ENCODE data around the gene NECTIN4. TPM values are rescaled to one million over a fixed set of nuclear protein-coding genes. Genes with fewer than 3 reads are reported as not detected.

The NECTIN4 gene
- total RNA-seq, 4 donors from 2014 or later = not detected

- no peak for DNase-seq (ENCODE audit: low spot score in 2 of 2)
- no peaks in the 10 kb centered on the region for H3K4me1 ChIP-seq
- WGBS, 2 donors = 92% methylated on average over 4 of the region's 4 CpGs
- H3K36me3 ChIP-seq = no peaks in the 10 kb centered on the region
- H3K27me3 ChIP-seq = peaks cover 0 to 38% of the 10 kb centered on the region in 2 donors
- H3K4me3 ChIP-seq = no peak overlapping the region
- H3K9me3 ChIP-seq = no peaks in the 10 kb centered on the region
- H3K27ac ChIP-seq = no peak overlapping the region
- no peak for TF ChIP-seq CTCF (IDR thresholded peaks at IDR 0.05)
- no peak for TF ChIP-seq EP300 (IDR thresholded peaks at IDR 0.05)
- TF ChIP-seq POLR2A (IDR thresholded peaks at IDR 0.05) = no peak
These were observed 27.9 kb downstream of the NECTIN4 start for GRCh38 chr1:161061419-161061818.

- H3K4me1 ChIP-seq = no peaks in the 10 kb centered on the region
- H3K27ac ChIP-seq = no peak overlapping the region
- no peaks in the 10 kb centered on the region for H3K9me3 ChIP-seq
- TF ChIP-seq CTCF (IDR thresholded peaks at IDR 0.05) (no peak), POLR2A (IDR thresholded peaks at IDR 0.05) (no peak), EP300 (IDR thresholded peaks at IDR 0.05) (no peak)
- no peak overlapping the region for H3K4me3 ChIP-seq
- no peaks in the 10 kb centered on the region for H3K36me3 ChIP-seq
- 72 to 73% methylated on average over 6 of the region's 6 CpGs for WGBS, 2 donors
- no peak for DNase-seq (ENCODE audit: low spot score in 2 of 2)
- H3K27me3 ChIP-seq = peaks cover 0 to 40% of the 10 kb centered on the region in 2 donors
These were observed 30.1 kb downstream of the NECTIN4 start for GRCh38 chr1:161059293-161059692.

- WGBS, 2 donors = 76 to 83% methylated on average over 7 of the region's 7 CpGs
- H3K4me1 ChIP-seq = no peaks in the 10 kb centered on the region
- no peaks in the 10 kb centered on the region for H3K9me3 ChIP-seq
- no peak for DNase-seq (ENCODE audit: low spot score in 2 of 2)
- TF ChIP-seq EP300 (IDR thresholded peaks at IDR 0.05) (no peak), POLR2A (IDR thresholded peaks at IDR 0.05) (no peak), CTCF (IDR thresholded peaks at IDR 0.05) (no peak)
- H3K4me3 ChIP-seq = no peak overlapping the region
- H3K27me3 ChIP-seq = peaks cover 0 to 28% of the 10 kb centered on the region in 2 donors
- H3K27ac ChIP-seq = no peak overlapping the region
- peaks cover 0 to 12% (median 4%) of the 10 kb centered on the region in 3 donors for H3K36me3 ChIP-seq
These were observed 34.6 kb downstream of the NECTIN4 start for GRCh38 chr1:161054805-161055204.

GRCh38 chr1:161054232-161054631 lies 35.1 kb downstream of the NECTIN4 start:
- TF ChIP-seq EP300 (IDR thresholded peaks at IDR 0.05) (no peak), CTCF (IDR thresholded peaks at IDR 0.05) (no peak), POLR2A (IDR thresholded peaks at IDR 0.05) (no peak)
- H3K27me3 ChIP-seq = peaks cover 0 to 23% of the 10 kb centered on the region in 2 donors
- H3K27ac ChIP-seq = no peak overlapping the region
- no peaks in the 10 kb centered on the region for H3K9me3 ChIP-seq
- peaks cover 0 to 18% (median 4%) of the 10 kb centered on the region in 3 donors for H3K36me3 ChIP-seq
- WGBS, 2 donors = 77 to 84% methylated on average over 4 of the region's 4 CpGs
- no peak overlapping the region for H3K4me3 ChIP-seq
- no peak for DNase-seq (ENCODE audit: low spot score in 2 of 2)
- no peaks in the 10 kb centered on the region for H3K4me1 ChIP-seq

- no peaks in the 10 kb centered on the region for H3K4me1 ChIP-seq
- WGBS, 2 donors = 62 to 69% methylated on average over 3 of the region's 3 CpGs
- no peak for DNase-seq (ENCODE audit: low spot score in 2 of 2)
- H3K36me3 ChIP-seq = peaks cover 0 to 31% (median 4%) of the 10 kb centered on the region in 3 donors
- H3K27ac ChIP-seq = no peak overlapping the region
- peaks cover 0 to 17% of the 10 kb centered on the region in 2 donors for H3K27me3 ChIP-seq
- H3K9me3 ChIP-seq = no peaks in the 10 kb centered on the region
- H3K4me3 ChIP-seq = no peak overlapping the region
- no peak for TF ChIP-seq CTCF (IDR thresholded peaks at IDR 0.05)
- no peak for TF ChIP-seq EP300 (IDR thresholded peaks at IDR 0.05)
- TF ChIP-seq POLR2A (IDR thresholded peaks at IDR 0.05) = no peak
These were observed 36.5 kb downstream of the NECTIN4 start for GRCh38 chr1:161052899-161053298.

Measured in tibial nerve (tissue), 4 donors.